HG03039 (cell line): ENCODE data around the gene NID2.

Experiments used
- ATAC-seq: cut with Tn5 transposase; IDR thresholded peaks from one replicate; pipeline ENCODE4 v1.9.1; 2021; ENCODE audit warnings: mild to moderate bottlenecking, moderate library complexity; ENCODE audit not compliant: unreplicated experiment

NID2 gene

GRCh38 chr14:52080158-52080800 lies 11.4 kb upstream of the NID2 start:
- ATAC-seq = no peak

GRCh38 chr14:52079239-52079959 lies 10.5 kb upstream of the NID2 start:
- ATAC-seq = no peak

- no peak for ATAC-seq
These were observed 9.9 kb upstream of the NID2 start for GRCh38 chr14:52078721-52079120.

GRCh38 chr14:52078095-52078531 lies 9.3 kb upstream of the NID2 start:
- no peak for ATAC-seq

DNA sequence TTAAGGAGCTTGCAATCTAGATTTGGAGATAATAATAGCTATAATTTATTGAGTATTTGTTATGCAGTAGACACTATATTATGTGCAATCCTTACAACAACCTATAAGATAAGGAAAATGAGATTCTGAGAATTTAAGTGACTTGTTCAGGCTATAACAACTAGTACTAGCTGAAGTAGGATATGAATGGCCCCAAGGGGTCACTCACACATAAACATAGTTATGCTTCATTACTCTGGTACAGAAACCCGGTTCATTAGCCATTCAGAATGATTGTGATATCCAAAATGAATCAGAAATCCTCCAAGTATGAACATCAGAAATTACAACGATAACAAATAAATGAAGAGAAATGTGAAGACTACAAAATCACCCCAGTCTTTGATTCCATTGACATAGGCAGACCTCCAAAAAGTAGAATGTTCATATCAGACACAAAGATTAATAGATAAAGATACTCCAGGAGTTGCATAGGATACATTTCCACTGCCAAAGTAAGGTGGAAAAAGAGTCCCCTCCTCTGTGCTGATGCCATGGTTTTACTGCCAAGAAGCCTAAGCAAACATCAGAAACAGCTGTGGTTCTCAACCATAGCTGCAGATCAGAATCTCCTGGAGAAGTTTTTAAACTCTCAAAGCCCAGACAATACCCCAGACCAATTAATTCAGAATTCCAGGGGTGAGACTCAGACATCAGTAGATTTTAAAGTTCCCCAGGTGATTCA lies 8.6 kb upstream of the NID2 start:
- ATAC-seq = no peak

GRCh38 chr14:52076334-52076733 lies 7.5 kb upstream of the NID2 start:
- no peak for ATAC-seq

- ATAC-seq = no peak
These were observed 6.5 kb upstream of the NID2 start for GRCh38 chr14:52075371-52075770.

- ATAC-seq = no peak
These were observed 4.4 kb upstream of the NID2 start for GRCh38 chr14:52073251-52073650.

GRCh38 chr14:52072266-52072780 lies 3.5 kb upstream of the NID2 start:
- ATAC-seq = no peak

GRCh38 chr14:52071675-52072074 lies 2.8 kb upstream of the NID2 start:
- no peak for ATAC-seq

GRCh38 chr14:52070051-52070431 lies 1.2 kb upstream of the NID2 start:
- no peak for ATAC-seq

DNA sequence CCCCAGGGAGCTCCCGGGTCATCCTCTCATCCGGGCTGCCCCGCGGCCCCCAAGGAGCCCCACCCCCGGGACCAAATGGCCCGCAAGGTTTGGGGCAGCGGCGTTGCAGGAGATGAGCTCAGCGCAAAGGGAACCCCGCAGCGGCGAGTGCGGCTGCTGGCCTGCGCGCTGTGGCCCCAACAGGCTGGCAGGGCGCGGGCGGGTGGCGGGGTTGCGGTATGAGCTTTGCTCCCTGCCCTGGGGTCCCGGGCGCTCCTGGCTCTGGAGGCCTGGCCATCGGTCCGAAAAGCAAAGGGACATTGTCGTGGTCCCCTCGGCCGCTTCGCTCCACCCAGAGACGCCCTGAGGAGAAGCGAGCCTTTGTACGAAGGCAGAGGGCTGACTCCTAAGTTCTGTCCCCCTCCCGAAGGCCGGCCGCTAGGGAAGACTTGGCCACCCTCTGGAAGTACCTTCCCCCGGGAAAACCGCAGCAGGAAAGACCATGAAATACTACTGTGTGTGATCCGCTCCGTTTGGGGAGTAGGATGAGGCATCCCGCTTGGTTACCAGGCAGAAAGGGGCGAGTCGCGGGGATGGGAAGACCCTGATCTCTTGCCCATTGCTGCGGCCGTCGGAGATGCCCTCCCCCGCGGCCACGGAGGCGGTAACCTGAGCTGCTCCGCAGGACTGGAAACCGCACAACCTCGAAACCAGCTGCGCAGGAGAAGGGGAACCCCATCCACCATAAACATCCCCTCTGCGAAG lies 620 bp upstream of the NID2 start:
- ATAC-seq = no peak

- ATAC-seq = no peak
These were observed 815 bp downstream of the NID2 start for GRCh38 chr14:52067873-52068614.

DNA sequence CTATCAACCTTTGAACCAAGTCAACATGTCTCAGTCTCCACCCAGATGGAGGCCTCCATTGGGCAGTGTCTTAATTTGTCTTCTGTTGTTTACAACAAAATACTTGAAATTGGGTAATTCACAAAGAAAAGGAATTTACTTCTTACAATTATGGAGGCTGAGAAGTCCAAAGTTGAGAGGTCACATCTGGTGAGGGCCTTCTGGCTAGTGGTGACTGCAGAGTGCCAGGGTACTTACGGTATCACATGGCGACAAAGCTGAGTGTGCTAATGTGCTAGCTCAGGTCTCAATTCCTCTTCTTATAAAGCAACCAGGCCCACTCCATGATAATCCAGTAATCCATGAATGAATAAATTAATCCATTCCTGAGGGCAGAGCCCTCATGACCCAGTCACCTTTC lies 4.7 kb downstream of the NID2 start:
- ATAC-seq = no peak

- ATAC-seq = no peak
These were observed 5.8 kb downstream of the NID2 start for GRCh38 chr14:52063052-52063462.

DNA sequence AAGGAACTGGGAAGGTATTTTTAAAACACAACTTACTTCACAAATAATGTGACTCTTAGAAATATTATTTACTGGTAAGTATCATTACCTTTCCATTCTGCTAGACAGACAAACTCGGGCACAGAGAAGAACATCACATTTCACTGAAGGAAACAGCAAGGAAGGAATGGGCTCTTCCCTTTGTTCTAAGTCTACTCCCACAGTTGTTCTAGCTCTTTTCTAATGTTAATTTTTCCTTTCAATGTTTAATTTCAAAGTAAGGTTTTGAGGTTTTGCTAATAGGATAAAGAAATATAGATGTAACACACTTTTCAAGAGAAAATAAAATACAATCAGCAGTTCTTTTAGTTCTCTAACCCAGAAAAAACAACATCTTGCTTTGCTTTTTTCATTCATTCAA lies 7.0 kb downstream of the NID2 start:
- ATAC-seq = no peak

- ATAC-seq = no peak
These were observed 7.5 kb downstream of the NID2 start for GRCh38 chr14:52061390-52061789.

DNA sequence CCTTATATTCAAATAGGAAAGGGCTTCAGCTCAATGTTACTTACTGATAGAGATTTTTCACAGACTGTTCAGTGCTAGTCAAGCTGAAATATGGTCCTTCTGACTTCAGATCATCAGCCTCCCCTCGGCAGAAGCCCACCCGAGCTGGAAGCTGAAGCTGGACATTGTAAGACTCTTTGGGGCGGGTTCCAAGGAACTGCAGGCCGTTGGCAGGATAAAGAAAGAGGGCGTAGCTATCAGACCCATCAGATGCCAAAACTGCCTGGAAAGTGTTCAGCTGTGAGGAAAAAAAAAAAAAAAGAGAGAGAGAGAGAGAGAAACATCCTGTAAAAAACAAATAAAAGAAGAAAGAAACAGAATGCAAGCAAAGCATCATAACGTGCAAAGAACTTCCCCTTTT lies 8.8 kb downstream of the NID2 start:
- no peak for ATAC-seq

GRCh38 chr14:52059649-52060048 lies 9.2 kb downstream of the NID2 start:
- ATAC-seq = no peak

- no peak for ATAC-seq
These were observed 10.5 kb downstream of the NID2 start for GRCh38 chr14:52058341-52058740.
